Heart right ventricle (tissue), 16 donors: ENCODE measurements around the gene LMBR1L. TPM values are rescaled to one million over a fixed set of nuclear protein-coding genes. Genes with fewer than 3 reads are reported as not detected.
A peak's percentile ranks its signal among the peaks of the same experiment; 100 is the strongest.
"Not testable (repeated sequence)": the region's sequence is repeated elsewhere in the genome, so short reads cannot be mapped to it uniquely, and the experiment has no call there.

ENCODE experiments used
- ATAC-seq, 8 donors: fragments of 200-7000 bp; cut with Tn5 transposase; one replicate each; pipeline ENCODE4 v1.9.1; 2020; ENCODE audit warnings: mild to moderate bottlenecking in 8 of 8, moderate library complexity in 8 of 8, moderate number of reproducible peaks in 1 of 8
- DNase-seq, 2 donors: peaks; one replicate each; pipeline ENCODE4 v3.0.0-alpha.2; 2020
- H3K27ac ChIP-seq, 10 donors: fragments of 200-600 bp; sonication (generic) in 2 of 10; one replicate each; pipeline versions ENCODE4 v1.5.0 to v1.8.0; 2020 to 2022; ENCODE audit warnings: mild to moderate bottlenecking in 3 of 10
- H3K27me3 ChIP-seq, 7 donors: fragments of 200-600 bp; one replicate each; pipeline ENCODE4 v1.8.0; 2021 to 2022; ENCODE audit warnings: mild to moderate bottlenecking in 2 of 7
- H3K36me3 ChIP-seq, 9 donors: fragments of 200-600 bp; sonication (generic) in 1 of 9; one replicate each; pipeline versions ENCODE4 v1.5.0 to v1.8.0; 2020 to 2022; ENCODE audit warnings: mild to moderate bottlenecking in 2 of 9
- H3K4me1 ChIP-seq, 9 donors: fragments of 200-600 bp; sonication (generic) in 1 of 9; one replicate each; pipeline versions ENCODE4 v1.5.0 to v1.8.0; 2020 to 2022; ENCODE audit warnings: mild to moderate bottlenecking in 4 of 9
- H3K4me3 ChIP-seq, 10 donors: fragments of 200-600 bp; sonication (generic) in 2 of 10; one replicate each; pipeline versions ENCODE4 v1.5.0 to v1.8.0; 2020 to 2022; ENCODE audit warnings: mild to moderate bottlenecking in 7 of 10, moderate library complexity in 2 of 10
- H3K9me3 ChIP-seq, 11 donors: fragments of 200-600 bp in 10 of 11; sonication (generic) in 2 of 11; one replicate each; pipeline versions ENCODE4 v1.5.0 to v1.8.0; 2013 to 2022; ENCODE audit warnings: mild to moderate bottlenecking in 2 of 11, control low read depth in 1 of 11, moderate library complexity in 1 of 11
- WGBS, 2 donors: extraction: QIAGEN DNeasy Blood & Tissue Kit; methylation state at CpG; one replicate each; pipeline ENCODE4 v1.1.7; 2013; ENCODE audit warnings: inconsistent platforms in 1 of 2; 5-methylcytosine and 5-hydroxymethylcytosine counted together
- intact Hi-C, 10 donors: fragments of 100-400 bp; cut with DNase I; formaldehyde crosslinking; loops; one replicate each; pipeline versions ENCODE4 v1.11.1 to v1.14.2; 2022
- polyA plus RNA-seq, 2 donors: library from polyadenylated mRNA; stranded (reverse); fragments of 200-250 nt; gene quantifications; one replicate each; pipeline ENCODE4 v1.2.3, GENCODE V29; 2013
- total RNA-seq, 10 donors: library from RNA; stranded (reverse); fragmentation: NEBNext Ultra II Directional in 3 of 10; extraction: Animal tissue kit (Norgen Biotek cat#: 25700) in 3 of 10; gene quantifications; one replicate each; pipeline versions ENCODE4 v1.2.1 to v1.2.4, GENCODE V29; 2021 to 2023
- TF ChIP-seq, protein P1 (sequence below), 9 donors: fragments of 200-600 bp; sonication (generic) in 2 of 9; IDR thresholded peaks; one replicate each; pipeline versions ENCODE4 v1.5.0 to v1.8.0; 2021 to 2022; ENCODE audit warnings: antibody characterized with exemption in 9 of 9, mild to moderate bottlenecking in 5 of 9, moderate library complexity in 1 of 9
- donor health status: Arrhythmogenic right ventricular cardiomyopathy.
- donor health status: ischemic (EF 13 %, LVEDD 7.1; RV severe dilation, severe dysfunction).
- donor health status: healthy with polysubstance abuse.
- donor health status: DM: no; HTN: yes; CAD: no.
- donor health status: DM: no; HTN: no; CAD: no.
- donor health status: ischemic (EF 25% LVEDD 6.9; RV normal size, moderate dysfunction).
- donor health status: ischemic (EF 25% LVEDD 5.7; RV mildly dilated, moderate dysfunction).
- donor health status: healthy.
- donor health status: DM: yes; HTN: yes; CAD: no.
- donor health status: Ischemic cardiomyopathy.
- donor health status: ischemic (EF 35%, LVEDD 5.7; RV mildly dilated, moderate dysfunction).
- donor health status: nonischemic (EF 11% LVEDD 7.7; RV severe dilation, severe dysfunction).
- donor health status: DM: yes; HTN: yes; CAD: no.
- donor health status: PGD.
- donor health status: ischemic (EF 29% LVEDD 5.4; RV normal size, mild dysfunction).
- donor health status: nonischemic (EF 23%, LVEDD 6.1; RV moderate dilation, normal function).

The LMBR1L gene
- total and polyA plus RNA-seq, 12 donors = 21.5 to 51.8 (median 30.8) TPM

GRCh38 chr12:49137476-49137875 is 26.8 kb upstream of the LMBR1L start:
- Histone ChIP-seq H3K4me3 (no peak overlapping the region), H3K4me1 (peaks cover 0 to 15% (median 10%) of the 10 kb centered on the region in 9 donors), H3K9me3 (no peaks in the 10 kb centered on the region), H3K27ac (no peak overlapping the region), H3K27me3 (no peaks in the 10 kb centered on the region), H3K36me3 (no peaks in the 10 kb centered on the region)
- 96 to 100% methylated on average over 1 of the region's 1 CpG for WGBS, 2 donors
- intact Hi-C loops = loop anchor here in 3 of 10 donors (10.0 kb wide), 2 partner anchors 47 to 97 kb away; partner anchors contain the start of gene TUBA1A (in 1 of the 3)
- ATAC-seq = no peak
- TF ChIP-seq, protein P1, sequence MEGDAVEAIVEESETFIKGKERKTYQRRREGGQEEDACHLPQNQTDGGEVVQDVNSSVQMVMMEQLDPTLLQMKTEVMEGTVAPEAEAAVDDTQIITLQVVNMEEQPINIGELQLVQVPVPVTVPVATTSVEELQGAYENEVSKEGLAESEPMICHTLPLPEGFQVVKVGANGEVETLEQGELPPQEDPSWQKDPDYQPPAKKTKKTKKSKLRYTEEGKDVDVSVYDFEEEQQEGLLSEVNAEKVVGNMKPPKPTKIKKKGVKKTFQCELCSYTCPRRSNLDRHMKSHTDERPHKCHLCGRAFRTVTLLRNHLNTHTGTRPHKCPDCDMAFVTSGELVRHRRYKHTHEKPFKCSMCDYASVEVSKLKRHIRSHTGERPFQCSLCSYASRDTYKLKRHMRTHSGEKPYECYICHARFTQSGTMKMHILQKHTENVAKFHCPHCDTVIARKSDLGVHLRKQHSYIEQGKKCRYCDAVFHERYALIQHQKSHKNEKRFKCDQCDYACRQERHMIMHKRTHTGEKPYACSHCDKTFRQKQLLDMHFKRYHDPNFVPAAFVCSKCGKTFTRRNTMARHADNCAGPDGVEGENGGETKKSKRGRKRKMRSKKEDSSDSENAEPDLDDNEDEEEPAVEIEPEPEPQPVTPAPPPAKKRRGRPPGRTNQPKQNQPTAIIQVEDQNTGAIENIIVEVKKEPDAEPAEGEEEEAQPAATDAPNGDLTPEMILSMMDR (IDR thresholded peaks at IDR 0.05) = no peak
- DNase-seq = no peak

GRCh38 chr12:49136997-49137396 is 26.4 kb upstream of the LMBR1L start:
- H3K27me3 ChIP-seq, H3K9me3 ChIP-seq, H3K4me3 ChIP-seq, H3K27ac ChIP-seq, DNase-seq, ATAC-seq, H3K36me3 ChIP-seq: not testable (repeated sequence)
- peaks cover 4 to 20% (median 15%) of the 10 kb centered on the region in 9 donors for H3K4me1 ChIP-seq
- intact Hi-C loops = loop anchor here in 3 of 10 donors (10.0 kb wide), 2 partner anchors 48 to 98 kb away; partner anchors contain the start of gene TUBA1A (in 1 of the 3)
- WGBS, 2 donors = 96 to 97% methylated on average over 3 of the region's 3 CpGs

- DNase-seq (no peak), ATAC-seq (no peak)
- Histone ChIP-seq H3K27ac (peak overlapping the region in 4 of 10 donors; percentile 15 to 100 (median 100)), H3K36me3 (peaks cover 0 to 15% (median 9%) of the 10 kb centered on the region in 9 donors), H3K4me3 (peak overlapping the region in 1 of 10 donors; percentile 83), H3K27me3 (no peaks in the 10 kb centered on the region), H3K4me1 (peaks cover 4 to 42% (median 31%) of the 10 kb centered on the region in 9 donors), H3K9me3 (no peaks in the 10 kb centered on the region)
- 86 to 91% methylated on average over 10 of the region's 10 CpGs for WGBS, 2 donors
- TF ChIP-seq, protein P1 (IDR thresholded peaks at IDR 0.05) = no peak
- intact Hi-C loops = loop anchor here in 6 of 10 donors (5.0 to 10.0 kb wide), 5 partner anchors 51 to 101 kb away; partner anchors contain the start of genes TUBA1A (in 3 of the 6) and KMT2D (in 1 of the 6)
Measured at GRCh38 chr12:49133590-49133989, 22.9 kb upstream of the LMBR1L start.

DNA sequence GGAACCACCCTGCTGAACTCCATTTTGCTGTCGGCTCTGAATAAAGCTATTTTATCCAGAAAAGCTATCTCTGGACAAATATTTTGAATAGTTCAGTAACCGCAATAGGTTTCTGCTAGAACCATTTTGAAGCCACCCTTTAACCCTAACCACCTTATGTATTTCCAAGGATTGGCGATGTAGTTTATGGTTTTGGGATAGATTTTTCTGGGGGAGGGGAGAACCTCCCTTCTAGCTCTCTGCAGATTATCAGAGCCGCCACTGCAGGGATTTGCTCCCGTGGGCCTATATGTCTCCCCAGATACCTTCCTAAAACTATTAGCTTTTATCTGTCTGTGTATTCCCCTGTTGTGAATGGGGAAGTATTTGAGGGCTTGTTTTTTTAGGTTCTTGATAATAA is 22.4 kb upstream of the LMBR1L start:
- intact Hi-C loops = loop anchor here in 6 of 10 donors (5.0 to 10.0 kb wide), 5 partner anchors 52 to 102 kb away; partner anchors contain the start of genes TUBA1A (in 3 of the 6) and KMT2D (in 1 of the 6)
- Histone ChIP-seq H3K4me3 (peak overlapping the region in 6 of 10 donors; percentile 5 to 98 (median 52)), H3K27ac (peak overlapping the region in 6 of 10 donors; percentile 15 to 100 (median 100)), H3K4me1 (peaks cover 4 to 42% (median 31%) of the 10 kb centered on the region in 9 donors), H3K27me3 (no peaks in the 10 kb centered on the region), H3K9me3 (no peaks in the 10 kb centered on the region), H3K36me3 (peaks cover 0 to 20% (median 11%) of the 10 kb centered on the region in 9 donors)
- no peak for ATAC-seq
- 64 to 67% methylated on average over 5 of the region's 5 CpGs for WGBS, 2 donors
- DNase-seq = no peak
- TF ChIP-seq, protein P1 (IDR thresholded peaks at IDR 0.05) = no peak
